Frontal cortex (tissue), 4 donors: Measurements from ENCODE around the gene NID2. TPM values are rescaled to one million over a fixed set of nuclear protein-coding genes. Genes with fewer than 3 reads are reported as not detected.

ENCODE experiments used
- DNase-seq, 2 donors: peaks; one replicate each; pipeline ENCODE4 v3.0.0; 2012; ENCODE audit warnings: low spot score in 2 of 2
- FAIRE-seq: peaks from 2 replicates; lab custom pipeline; 2012; peaks lifted over from hg19 to GRCh38; lab: Jason Lieb, UNC
- total RNA-seq: library from RNA; depleted of rRNA; stranded (reverse); fragments of >200 nt; gene quantifications from one replicate; pipeline ENCODE4 v1.2.3, GENCODE V29; 2014
- donor health status: control.
- donor health status: control.
- donor health status: control.

Gene NID2
- total RNA-seq, 1 donor from 2014 or later = 8.2 TPM

DNA sequence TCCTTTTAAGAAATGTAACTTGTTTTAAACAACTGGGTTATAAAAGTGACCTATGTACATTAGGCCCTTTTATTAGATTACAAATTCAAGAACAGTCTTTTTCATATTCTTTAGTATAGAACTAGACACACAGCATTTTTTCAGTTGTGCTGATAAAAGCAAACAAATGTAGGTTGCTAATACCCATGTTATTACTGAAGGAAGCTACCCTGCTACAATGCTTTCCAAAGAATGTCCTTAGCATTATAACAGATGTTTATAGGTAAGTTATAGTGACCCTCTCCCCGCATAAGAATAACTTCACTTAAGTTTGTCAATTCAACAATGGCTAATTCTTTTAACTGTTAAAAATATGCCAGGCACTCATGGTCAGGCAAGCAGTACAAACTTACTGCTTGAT is 61.6 kb downstream of the NID2 start:
- DNase-seq (no peak), FAIRE-seq (no peak)

- DNase-seq (no peak), FAIRE-seq (no peak)
Observed at GRCh38 chr14:52006361-52006760, 62.5 kb downstream of the NID2 start.

- DNase-seq (no peak), FAIRE-seq (no peak)
Observed at GRCh38 chr14:52005625-52006024, 63.2 kb downstream of the NID2 start.

DNA sequence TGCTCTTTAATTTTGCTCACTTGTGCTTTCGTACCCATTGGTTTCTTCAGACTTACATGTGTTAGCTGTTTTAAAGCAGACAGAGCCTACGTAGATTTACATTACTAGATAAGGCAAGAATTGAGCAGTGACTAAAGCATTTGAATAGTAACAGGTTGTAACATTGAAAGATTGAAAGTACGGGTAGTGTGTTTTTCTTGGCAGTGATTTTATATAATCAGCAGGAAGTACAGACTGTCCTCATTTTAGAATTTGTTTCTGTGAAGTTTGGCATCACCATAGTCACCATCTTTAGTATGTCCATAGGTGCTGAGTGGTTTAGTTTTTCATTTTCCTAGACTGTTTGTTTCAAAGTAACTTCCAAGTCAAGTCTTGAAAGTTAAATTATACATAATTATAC is 65.5 kb downstream of the NID2 start:
- DNase-seq = no peak
- no peak for FAIRE-seq

GRCh38 chr14:52002542-52002941 is 66.3 kb downstream of the NID2 start:
- FAIRE-seq = no peak
- no peak for DNase-seq

GRCh38 chr14:52000696-52001095 is 68.2 kb downstream of the NID2 start:
- FAIRE-seq = no peak
- no peak for DNase-seq

- FAIRE-seq = no peak
- DNase-seq = no peak
Observed at GRCh38 chr14:52000019-52000582, 68.8 kb downstream of the NID2 start.

DNA sequence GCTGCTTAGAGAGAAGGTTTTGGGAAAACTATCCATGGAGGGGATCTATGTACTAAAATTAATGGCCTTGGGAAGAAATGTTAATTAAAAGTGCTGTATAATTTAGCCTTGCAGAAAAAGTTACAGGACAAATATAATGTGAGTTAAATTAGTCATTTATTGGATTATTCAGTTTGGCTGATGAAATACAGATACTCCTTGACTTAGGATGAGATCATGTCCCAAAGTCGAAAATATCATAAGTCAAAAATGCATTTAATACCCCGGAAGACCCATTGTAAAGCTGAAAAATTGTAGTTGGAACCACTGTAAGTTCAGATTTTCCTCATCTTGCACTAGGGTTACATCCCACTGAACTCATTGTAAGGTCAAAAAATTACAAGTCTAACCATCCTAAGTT is 69.8 kb downstream of the NID2 start:
- no peak for FAIRE-seq
- no peak for DNase-seq

- FAIRE-seq (no peak), DNase-seq (no peak)
Observed at GRCh38 chr14:51998348-51998747, 70.5 kb downstream of the NID2 start.

DNA sequence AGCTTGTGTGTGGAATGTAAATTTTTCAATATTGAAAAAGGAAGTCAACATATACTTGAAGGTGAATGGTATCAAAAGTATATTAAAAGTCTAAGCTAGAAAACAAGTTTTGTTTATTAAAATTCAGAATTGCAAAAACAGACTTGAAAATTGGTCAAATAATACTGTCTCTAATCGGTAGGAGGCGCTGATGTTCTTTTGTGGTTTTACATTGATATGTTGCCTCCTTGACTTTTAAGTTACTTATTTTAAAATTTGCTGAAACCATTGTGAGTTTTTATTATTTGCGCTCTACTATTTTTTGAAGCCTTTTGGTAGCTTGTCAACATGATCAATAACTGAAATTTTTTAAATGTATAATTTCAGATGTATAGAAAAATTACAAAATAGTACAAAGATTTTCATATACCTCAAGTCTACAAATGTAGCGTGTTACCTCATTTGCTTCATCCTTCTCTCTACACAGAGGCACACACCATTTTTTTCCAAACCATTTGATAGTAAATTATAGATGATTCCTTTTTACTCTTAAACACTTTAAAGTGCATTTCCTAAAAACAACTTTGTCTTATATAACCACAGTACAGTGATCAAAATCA is 72.6 kb downstream of the NID2 start:
- DNase-seq = no peak
- peak; percentile 95 for FAIRE-seq

DNA sequence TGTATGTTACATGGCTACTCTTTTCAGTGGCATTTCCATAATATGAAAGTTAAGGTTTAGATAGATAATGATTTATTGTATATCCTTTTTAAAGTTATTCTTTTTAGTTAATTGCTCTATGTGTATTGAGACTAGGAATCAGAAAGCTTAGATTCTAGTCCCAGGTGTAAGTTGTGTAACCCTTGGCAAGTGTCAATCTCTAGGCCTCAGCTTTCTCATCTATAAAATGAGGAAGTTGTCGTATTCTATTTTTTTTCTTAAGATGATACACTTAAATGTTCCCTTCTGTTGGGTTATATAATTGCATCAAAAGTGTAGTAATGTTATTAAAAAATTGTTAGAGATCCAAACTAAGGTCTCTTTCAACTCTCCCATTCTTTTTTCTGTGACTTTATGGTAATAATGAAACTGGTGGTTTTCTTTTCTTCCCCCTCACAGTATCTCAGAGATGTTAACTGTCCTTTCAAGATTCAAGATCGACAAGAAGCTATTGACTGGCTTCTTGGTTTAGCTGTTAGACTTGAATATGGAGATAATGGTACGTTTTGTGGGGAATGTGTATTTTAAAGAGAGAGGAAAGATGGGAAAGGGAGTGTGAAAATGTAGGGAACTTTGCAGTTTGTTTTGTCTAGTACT is 75.5 kb downstream of the NID2 start:
- DNase-seq (no peak), FAIRE-seq (no peak)

DNA sequence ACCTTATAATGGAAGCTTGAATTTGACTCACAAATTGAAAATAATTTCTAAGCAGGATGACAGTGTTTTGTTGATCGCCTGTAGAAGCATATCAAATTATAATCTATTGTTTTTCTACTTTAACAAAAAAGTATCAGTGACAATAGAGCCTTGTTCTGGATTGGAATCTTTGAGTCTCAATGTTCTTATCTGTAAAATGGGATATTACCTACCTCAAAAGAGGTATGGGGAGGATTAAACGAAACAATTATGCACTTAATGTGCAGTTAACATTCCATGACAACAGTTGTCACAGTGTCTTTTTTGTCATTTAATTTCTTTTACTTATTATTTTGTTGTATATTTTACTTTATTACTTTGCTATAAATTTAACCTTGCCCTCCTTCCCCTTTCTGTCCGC is 78.4 kb downstream of the NID2 start:
- FAIRE-seq (no peak), DNase-seq (no peak)

DNA sequence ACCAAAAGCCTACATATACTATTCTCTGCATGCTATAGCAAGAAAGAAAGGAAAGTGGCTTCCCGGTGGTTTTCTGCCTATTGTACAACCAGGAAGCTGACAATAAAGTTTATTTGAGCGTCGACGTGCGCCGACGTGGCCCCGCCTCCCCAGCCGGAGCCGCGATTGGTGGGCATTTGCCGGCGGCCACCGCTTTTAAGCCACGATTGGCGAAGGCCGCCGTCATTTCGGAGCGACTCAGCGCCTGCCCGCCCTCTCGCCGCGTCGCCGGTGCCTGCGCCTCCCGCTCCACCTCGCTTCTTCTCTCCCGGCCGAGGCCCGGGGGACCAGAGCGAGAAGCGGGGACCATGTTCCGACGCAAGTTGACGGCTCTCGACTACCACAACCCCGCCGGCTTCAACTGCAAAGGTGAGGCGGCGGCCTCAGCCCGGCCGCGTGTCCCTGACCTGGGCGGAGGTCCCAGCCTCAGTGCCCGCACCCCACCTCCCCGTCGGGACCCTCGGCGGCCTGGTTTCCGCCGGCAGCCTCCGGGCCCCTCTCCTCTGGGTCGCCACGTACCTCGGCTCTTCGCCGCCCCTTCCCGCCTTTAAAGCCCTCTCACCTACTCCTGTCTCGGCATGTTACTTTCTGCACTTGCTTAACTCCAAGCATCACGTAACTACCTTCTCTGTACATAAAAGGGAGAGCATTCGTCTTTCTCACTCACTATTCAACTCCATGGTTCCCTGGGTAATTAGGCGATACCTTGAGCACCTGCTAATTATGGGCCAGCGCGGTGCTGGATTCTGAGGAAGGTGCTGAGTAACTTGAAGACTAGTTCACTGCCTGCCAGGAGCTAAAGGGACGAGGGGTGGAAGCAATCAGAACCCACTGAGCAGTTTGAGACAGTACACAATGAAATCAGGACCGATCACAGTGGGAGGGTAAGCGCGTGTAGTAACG is 79.3 kb downstream of the NID2 start, which contains the start of gene RTRAF:
Gene RTRAF, plus strand, starts transcription at position 254 of the 942 bp plus-strand sequence. Its CDS starts 94 bp downstream, at position 348.
- DNase-seq (peak; percentile 91 to 94), FAIRE-seq (no peak)

DNA sequence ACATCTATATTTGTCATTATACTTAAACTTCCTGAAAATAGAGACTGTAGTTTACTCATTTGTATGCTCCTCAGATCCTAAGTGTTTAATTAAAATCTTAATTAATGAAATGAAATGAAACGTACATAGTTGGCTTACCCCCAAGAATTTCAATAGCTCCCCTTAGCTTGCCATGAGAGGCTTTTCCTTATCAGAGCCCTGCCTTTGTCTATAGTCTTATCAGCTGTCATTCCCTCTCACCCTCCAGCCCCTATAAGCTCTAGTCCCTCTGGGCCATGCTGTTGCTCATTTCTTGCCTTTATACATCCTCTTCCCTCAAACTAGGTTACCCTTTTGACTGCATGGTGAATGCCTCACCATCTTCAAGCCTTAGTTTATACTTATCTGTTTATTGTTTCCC is 80.6 kb downstream of the NID2 start:
- FAIRE-seq (no peak), DNase-seq (no peak)

- DNase-seq (no peak), FAIRE-seq (no peak)
Observed at GRCh38 chr14:51981218-51981854, 87.5 kb downstream of the NID2 start.

DNA sequence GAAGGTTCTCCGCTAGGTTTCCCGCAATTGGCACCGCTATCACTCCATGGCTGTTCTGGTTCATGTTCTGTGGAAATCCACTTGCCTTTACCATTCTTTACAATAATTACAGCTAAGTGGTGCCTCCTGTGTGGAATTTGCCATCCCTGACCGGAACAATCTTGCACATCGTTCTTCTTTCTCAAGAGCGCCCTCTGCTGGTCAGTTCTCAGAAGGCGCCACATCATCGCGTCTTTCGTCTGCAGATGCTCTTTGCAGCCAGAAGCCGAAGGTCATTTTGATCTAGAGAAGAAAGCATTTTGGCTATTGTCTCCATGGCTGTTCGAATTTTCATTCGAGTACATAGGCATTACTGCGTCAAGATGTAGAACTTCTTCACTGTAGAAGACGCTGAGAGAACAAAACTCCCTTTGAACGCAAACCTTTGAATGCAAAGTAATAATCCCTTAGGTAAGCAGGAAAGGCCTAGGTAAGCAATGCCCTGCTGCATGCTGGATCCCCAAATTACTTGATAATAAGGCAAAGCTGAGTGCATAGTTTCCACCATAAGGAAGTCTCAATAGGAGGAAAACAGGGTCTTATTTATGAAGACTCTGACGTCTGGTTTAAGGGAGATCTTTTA is 89.7 kb downstream of the NID2 start:
- FAIRE-seq (peak; percentile 8), DNase-seq (peak; percentile 24 to 50)

DNA sequence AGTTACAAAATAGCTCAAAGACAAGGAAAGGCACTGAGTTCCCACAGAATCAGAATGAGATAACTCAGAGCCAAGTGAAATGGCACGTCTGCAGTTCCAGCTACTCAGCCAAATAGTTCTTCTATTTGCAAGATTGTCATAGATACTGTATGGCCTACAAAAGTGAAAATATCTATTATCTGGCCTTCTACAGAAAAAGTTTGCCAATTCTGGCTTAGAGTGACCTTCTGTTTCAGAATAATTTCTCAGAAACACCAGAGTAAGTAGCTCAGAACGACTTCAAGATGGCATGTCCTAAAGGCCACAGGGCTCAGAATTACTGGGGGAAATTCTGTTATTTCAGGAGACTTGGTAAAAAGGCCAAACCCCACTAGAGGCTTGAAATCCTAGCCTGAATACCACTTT is 90.2 kb downstream of the NID2 start:
- FAIRE-seq (no peak), DNase-seq (no peak)

DNA sequence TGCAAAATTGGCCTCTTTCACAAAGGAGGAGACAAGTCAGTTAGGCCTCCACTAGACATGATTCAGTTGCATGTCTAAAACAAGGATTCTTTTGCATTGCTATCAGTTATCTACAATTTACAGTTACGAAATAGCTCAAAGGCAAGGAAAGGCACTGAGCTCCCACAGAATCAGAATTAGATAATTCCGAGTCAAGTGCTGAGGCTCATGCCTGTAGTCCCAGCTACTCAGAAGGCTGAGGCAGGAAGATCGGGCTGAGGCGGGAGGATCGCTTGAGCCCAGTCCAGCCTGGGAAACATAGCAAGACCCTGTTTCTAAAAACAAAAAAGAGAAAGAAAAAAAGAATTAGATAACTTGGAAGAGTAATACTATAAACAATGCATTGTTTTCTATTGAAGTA is 91.8 kb downstream of the NID2 start:
- DNase-seq = no peak
- FAIRE-seq = no peak

- no peak for FAIRE-seq
Observed at GRCh38 chr14:51972566-51972965, 96.3 kb downstream of the NID2 start.

More at GRCh38 chr14:51972566-51972965, 96.3 kb downstream of the NID2 start:
- no peak for DNase-seq
